Heart left ventricle (tissue), 16 donors: ENCODE measurements around the gene ITPR2. TPM values are rescaled to one million over a fixed set of nuclear protein-coding genes. Genes with fewer than 3 reads are reported as not detected.

ENCODE experiments used
- ATAC-seq, 4 donors: fragments of 200-7000 bp; cut with Tn5 transposase; one replicate each; pipeline ENCODE4 v1.9.1; 2020 to 2022; ENCODE audit warnings: moderate library complexity in 4 of 4, mild to moderate bottlenecking in 3 of 4, moderate number of reproducible peaks in 1 of 4
- DNase-seq, 5 donors: peaks; one replicate each; pipeline ENCODE4 v3.0.0-alpha.2; 2020
- H3K27ac ChIP-seq, 12 donors: fragments of 200-600 bp; sonication (generic) in 4 of 12; one replicate each; pipeline versions ENCODE4 v1.5.0 to v1.8.0; 2016 to 2022; ENCODE audit warnings: mild to moderate bottlenecking in 2 of 12
- H3K27me3 ChIP-seq, 9 donors: fragments of 200-600 bp; sonication (generic) in 2 of 9; one replicate each; pipeline versions ENCODE4 v1.5.1 to v1.8.0; 2016 to 2022; ENCODE audit warnings: mild to moderate bottlenecking in 3 of 9
- H3K36me3 ChIP-seq, 9 donors: fragments of 200-600 bp; sonication (generic) in 2 of 9; one replicate each; pipeline versions ENCODE4 v1.5.0 to v1.8.0; 2018 to 2022; ENCODE audit warnings: mild to moderate bottlenecking in 2 of 9
- H3K4me1 ChIP-seq, 12 donors: fragments of 200-600 bp; sonication (generic) in 4 of 12; one replicate each; pipeline versions ENCODE4 v1.5.0 to v1.8.0; 2016 to 2022; ENCODE audit warnings: mild to moderate bottlenecking in 3 of 12
- H3K4me3 ChIP-seq, 12 donors: fragments of 200-600 bp; sonication (generic) in 4 of 12; one replicate each; pipeline versions ENCODE4 v1.5.0 to v1.8.0; 2017 to 2022; ENCODE audit warnings: mild to moderate bottlenecking in 9 of 12, moderate library complexity in 4 of 12
- H3K9me3 ChIP-seq, 12 donors: fragments of 200-600 bp; sonication (generic) in 4 of 12; one replicate each; pipeline versions ENCODE4 v1.5.0 to v1.8.0; 2016 to 2022; ENCODE audit warnings: mild to moderate bottlenecking in 1 of 12
- POLR2A ChIP-seq, 2 donors: fragments of 450-650 bp; IDR thresholded peaks; one replicate each; pipeline ENCODE4 v1.6.1; 2017; ENCODE audit warnings: antibody characterized with exemption in 2 of 2, mild to moderate bottlenecking in 2 of 2, moderate library complexity in 2 of 2
- whole genome bisulfite sequencing, 4 donors: extraction: QIAGEN DNeasy Blood & Tissue Kit in 2 of 4; methylation state at CpG; one replicate each; pipeline versions ENCODE4 v1.1.5 to v1.1.7; 2013 to 2018; 5-methylcytosine and 5-hydroxymethylcytosine counted together
- intact Hi-C, 10 donors: fragments of 100-400 bp; cut with DNase I; formaldehyde crosslinking; loops; one replicate each; pipeline versions ENCODE4 v1.11.1 to v1.14.2; 2022
- polyA plus RNA-seq, 2 donors: library from polyadenylated mRNA; stranded (reverse); fragments of 200-250 nt; gene quantifications; one replicate each; pipeline ENCODE4 v1.2.3, GENCODE V29; 2013
- total RNA-seq, 9 donors: library from RNA; depleted of rRNA in 2 of 9; stranded (reverse); fragments of >200 nt in 2 of 9; fragmentation: NEBNext Ultra II Directional in 3 of 9; extraction: Animal tissue kit (Norgen Biotek cat#: 25700) in 3 of 9; gene quantifications; one replicate each; pipeline versions ENCODE4 v1.1.0 to v1.2.4, GENCODE V29; 2016 to 2023
- TF ChIP-seq, protein P1 (sequence below), 12 donors: fragments of 200-600 bp; sonication (generic) in 4 of 12; IDR thresholded peaks; one replicate each; pipeline versions ENCODE4 v1.5.0 to v1.8.0; 2018 to 2022; ENCODE audit warnings: antibody characterized with exemption in 12 of 12, mild to moderate bottlenecking in 5 of 12
- donor health status: ischemic (EF 13 %, LVEDD 7.1; RV severe dilation, severe dysfunction).
- donor health status: healthy with polysubstance abuse.
- donor health status: DM: no; HTN: yes; CAD: no.
- donor health status: DM: no; HTN: no; CAD: no.
- donor health status: ischemic (EF 25% LVEDD 6.9; RV normal size, moderate dysfunction).
- donor health status: ischemic (EF 25% LVEDD 5.7; RV mildly dilated, moderate dysfunction).
- donor health status: healthy.
- donor health status: DM: yes; HTN: yes; CAD: no.
- donor health status: ischemic (EF 35%, LVEDD 5.7; RV mildly dilated, moderate dysfunction).
- donor health status: nonischemic (EF 11% LVEDD 7.7; RV severe dilation, severe dysfunction).
- donor health status: DM: yes; HTN: yes; CAD: no.
- donor health status: PGD.
- donor health status: ischemic (EF 29% LVEDD 5.4; RV normal size, mild dysfunction).
- donor health status: nonischemic (EF 23%, LVEDD 6.1; RV moderate dilation, normal function).

ITPR2 gene
- total and polyA plus RNA-seq, 11 donors, result 3.4 to 45.6 (median 11.8) TPM

DNA sequence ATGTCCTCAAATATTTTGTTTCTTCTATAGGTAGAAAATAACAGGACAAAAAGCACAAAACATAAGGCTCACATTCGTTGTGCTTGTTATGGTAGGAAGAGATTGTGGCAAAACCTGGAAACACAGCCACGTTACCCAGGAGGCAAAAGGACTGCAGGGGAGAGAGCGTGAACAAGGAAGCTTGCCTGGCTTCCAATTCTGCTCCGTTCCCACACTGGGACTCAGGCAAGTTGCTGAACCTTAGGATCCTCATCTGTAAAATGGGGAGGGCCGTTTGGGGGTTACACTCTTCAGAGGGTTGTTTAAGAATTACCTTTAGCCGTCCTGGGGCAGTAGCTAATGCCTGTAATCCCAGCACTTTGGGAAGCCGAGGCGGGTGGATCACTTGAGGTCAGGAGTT, 432.4 kb downstream of the ITPR2 start:
- intact Hi-C loops, result loop anchor here in 1 of 10 donors (10.0 kb wide), 1 partner anchor 276 kb away; the partner anchor contains the start of gene BHLHE41
- H3K9me3 ChIP-seq, result no peaks in the 10 kb centered on the region
- WGBS, 4 donors, result 92 to 94% (median 93%) methylated on average over 8 of the region's 8 CpGs
- no peaks in the 10 kb centered on the region for H3K4me1 ChIP-seq
- DNase-seq, result no peak
- ATAC-seq, result no peak
- H3K27ac ChIP-seq, result no peak overlapping the region
- TF ChIP-seq POLR2A (IDR thresholded peaks at IDR 0.05), result no peak
- TF ChIP-seq, protein P1, sequence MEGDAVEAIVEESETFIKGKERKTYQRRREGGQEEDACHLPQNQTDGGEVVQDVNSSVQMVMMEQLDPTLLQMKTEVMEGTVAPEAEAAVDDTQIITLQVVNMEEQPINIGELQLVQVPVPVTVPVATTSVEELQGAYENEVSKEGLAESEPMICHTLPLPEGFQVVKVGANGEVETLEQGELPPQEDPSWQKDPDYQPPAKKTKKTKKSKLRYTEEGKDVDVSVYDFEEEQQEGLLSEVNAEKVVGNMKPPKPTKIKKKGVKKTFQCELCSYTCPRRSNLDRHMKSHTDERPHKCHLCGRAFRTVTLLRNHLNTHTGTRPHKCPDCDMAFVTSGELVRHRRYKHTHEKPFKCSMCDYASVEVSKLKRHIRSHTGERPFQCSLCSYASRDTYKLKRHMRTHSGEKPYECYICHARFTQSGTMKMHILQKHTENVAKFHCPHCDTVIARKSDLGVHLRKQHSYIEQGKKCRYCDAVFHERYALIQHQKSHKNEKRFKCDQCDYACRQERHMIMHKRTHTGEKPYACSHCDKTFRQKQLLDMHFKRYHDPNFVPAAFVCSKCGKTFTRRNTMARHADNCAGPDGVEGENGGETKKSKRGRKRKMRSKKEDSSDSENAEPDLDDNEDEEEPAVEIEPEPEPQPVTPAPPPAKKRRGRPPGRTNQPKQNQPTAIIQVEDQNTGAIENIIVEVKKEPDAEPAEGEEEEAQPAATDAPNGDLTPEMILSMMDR (IDR thresholded peaks at IDR 0.05), result no peak
- peaks cover 0 to 64% (median 26%) of the 10 kb centered on the region in 9 donors for H3K36me3 ChIP-seq
- H3K27me3 ChIP-seq, result no peaks in the 10 kb centered on the region
- no peak overlapping the region for H3K4me3 ChIP-seq

DNA sequence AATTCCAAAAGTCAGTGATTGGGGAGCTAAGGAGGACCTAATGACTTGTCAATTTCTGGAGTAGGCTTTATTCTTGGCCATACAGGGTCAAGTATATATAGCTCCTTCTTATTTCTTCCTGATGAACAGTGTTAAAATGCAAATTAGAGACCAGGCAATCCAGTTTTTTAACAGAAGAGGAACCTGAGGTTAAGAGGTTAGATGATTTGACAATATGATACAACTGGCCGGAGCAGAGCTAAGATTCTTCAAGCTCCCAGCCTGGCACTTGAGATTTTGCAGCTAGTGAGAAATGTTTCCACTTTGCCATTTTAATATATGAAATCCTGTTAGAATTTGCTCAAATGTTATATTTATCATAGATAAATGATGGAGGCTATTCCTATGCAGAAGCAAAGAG, 433.6 kb downstream of the ITPR2 start:
- Histone ChIP-seq H3K9me3 (no peaks in the 10 kb centered on the region), H3K4me3 (no peak overlapping the region), H3K27me3 (no peaks in the 10 kb centered on the region), H3K36me3 (peaks cover 0 to 76% (median 33%) of the 10 kb centered on the region in 9 donors), H3K27ac (no peak overlapping the region), H3K4me1 (no peaks in the 10 kb centered on the region)
- ATAC-seq (no peak), DNase-seq (no peak)
- intact Hi-C loops, result loop anchor here in 1 of 10 donors (10.0 kb wide), 1 partner anchor 195 kb away; no protein-coding TSS in a partner anchor
- WGBS, 4 donors, result 88 to 96% (median 92%) methylated on average over 1 of the region's 1 CpG
- TF ChIP-seq, protein P1 (IDR thresholded peaks at IDR 0.05), result no peak
- TF ChIP-seq POLR2A (IDR thresholded peaks at IDR 0.05), result no peak

DNA sequence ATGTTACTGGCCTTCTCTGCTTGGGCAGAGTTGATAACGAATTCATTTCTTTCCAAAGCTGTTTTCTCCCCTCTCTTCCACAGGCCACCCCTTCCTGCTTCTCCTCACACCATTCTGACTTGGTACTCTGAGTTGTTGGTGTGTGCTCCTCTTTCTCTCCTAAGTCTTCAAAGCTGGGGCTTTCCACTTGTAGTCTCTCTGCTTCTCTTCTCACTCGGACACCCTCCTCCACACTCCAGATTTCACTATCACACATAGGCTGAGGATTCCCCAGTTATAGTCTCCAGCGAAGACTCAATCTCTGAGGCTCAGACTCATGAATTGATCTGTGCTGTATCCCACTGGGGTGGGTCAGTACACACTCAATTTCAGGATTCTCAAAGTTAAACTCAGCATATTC, 436.6 kb downstream of the ITPR2 start:
- H3K27ac ChIP-seq, result no peak overlapping the region
- DNase-seq (no peak), ATAC-seq (no peak)
- peaks cover 0 to 73% (median 33%) of the 10 kb centered on the region in 9 donors for H3K36me3 ChIP-seq
- TF ChIP-seq, protein P1 (IDR thresholded peaks at IDR 0.05), result no peak
- no peak for TF ChIP-seq POLR2A (IDR thresholded peaks at IDR 0.05)
- H3K4me3 ChIP-seq, result no peak overlapping the region
- WGBS, 4 donors, result 88 to 94% (median 90%) methylated on average over 3 of the region's 3 CpGs
- intact Hi-C loops, result loop anchor here in 1 of 10 donors (10.0 kb wide), 1 partner anchor 192 kb away; no protein-coding TSS in a partner anchor
- H3K27me3 ChIP-seq, result no peaks in the 10 kb centered on the region
- no peaks in the 10 kb centered on the region for H3K4me1 ChIP-seq
- no peaks in the 10 kb centered on the region for H3K9me3 ChIP-seq

DNA sequence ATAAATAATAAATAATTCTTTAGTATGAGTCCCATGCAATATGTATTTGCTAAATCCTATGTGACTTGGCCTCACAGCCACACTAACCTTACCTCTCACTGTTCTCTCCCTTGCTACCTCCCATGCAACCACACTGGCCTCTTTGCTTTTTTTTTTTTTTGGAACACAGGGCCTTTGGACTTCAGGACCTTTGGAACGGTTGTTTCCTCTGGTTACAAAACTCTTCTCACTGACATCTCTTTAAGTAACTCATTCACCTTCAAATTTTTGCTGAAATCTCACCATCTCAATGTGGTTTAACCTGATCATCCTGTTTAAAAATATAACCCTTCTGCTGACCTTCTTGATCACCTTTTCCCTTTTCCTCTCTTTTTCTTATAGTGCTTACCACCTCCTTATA, 443.7 kb downstream of the ITPR2 start:
- Histone ChIP-seq H3K27ac (no peak overlapping the region), H3K36me3 (peaks cover 0 to 43% (median 23%) of the 10 kb centered on the region in 9 donors), H3K4me1 (no peaks in the 10 kb centered on the region), H3K27me3 (no peaks in the 10 kb centered on the region), H3K9me3 (no peaks in the 10 kb centered on the region), H3K4me3 (no peak overlapping the region)
- 91 to 95% (median 93%) methylated on average over 1 of the region's 1 CpG for WGBS, 4 donors
- DNase-seq (no peak), ATAC-seq (no peak)
- TF ChIP-seq, protein P1 (IDR thresholded peaks at IDR 0.05), result no peak
- no peak for TF ChIP-seq POLR2A (IDR thresholded peaks at IDR 0.05)
- intact Hi-C loops, result no loop called here
